ENCODE data around the gene TEAD1.

DNA sequence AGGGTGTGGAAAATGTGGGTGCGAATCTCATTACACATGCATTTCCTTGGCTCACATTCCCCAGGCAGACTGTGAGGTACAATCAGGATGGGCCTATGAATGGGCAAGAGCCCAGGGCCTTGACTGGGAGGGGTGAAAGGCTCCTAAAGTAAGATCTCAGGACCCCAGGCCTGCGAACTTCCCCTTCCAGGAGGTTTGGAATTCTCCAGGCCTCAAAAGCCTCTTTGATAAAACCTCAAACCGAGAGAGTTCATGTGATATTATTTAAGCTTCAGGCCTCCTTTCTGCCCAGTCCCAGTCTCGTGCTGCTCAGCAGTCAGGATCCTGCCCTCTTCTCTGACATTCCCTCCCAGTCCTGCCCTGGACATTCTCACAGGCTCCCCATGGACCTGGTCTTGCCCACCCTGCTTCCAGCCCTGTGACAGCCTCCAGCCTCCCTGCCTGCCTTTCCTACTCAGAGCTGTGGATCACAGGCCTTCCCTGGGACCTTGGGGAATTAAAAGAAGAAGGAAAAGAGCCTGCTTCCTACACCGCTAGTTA is 37.3 kb upstream of the TEAD1 start:
- no peak for TF ChIP-seq POLR2A (IDR thresholded peaks at IDR 0.05)
- TF ChIP-seq, protein P1, sequence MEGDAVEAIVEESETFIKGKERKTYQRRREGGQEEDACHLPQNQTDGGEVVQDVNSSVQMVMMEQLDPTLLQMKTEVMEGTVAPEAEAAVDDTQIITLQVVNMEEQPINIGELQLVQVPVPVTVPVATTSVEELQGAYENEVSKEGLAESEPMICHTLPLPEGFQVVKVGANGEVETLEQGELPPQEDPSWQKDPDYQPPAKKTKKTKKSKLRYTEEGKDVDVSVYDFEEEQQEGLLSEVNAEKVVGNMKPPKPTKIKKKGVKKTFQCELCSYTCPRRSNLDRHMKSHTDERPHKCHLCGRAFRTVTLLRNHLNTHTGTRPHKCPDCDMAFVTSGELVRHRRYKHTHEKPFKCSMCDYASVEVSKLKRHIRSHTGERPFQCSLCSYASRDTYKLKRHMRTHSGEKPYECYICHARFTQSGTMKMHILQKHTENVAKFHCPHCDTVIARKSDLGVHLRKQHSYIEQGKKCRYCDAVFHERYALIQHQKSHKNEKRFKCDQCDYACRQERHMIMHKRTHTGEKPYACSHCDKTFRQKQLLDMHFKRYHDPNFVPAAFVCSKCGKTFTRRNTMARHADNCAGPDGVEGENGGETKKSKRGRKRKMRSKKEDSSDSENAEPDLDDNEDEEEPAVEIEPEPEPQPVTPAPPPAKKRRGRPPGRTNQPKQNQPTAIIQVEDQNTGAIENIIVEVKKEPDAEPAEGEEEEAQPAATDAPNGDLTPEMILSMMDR (IDR thresholded peaks at IDR 0.05): no peak
- TF ChIP-seq POLR2AphosphoS5 (IDR thresholded peaks at IDR 0.05): no peak
